ENCODE data around the gene INTS3. TPM values are rescaled to one million over a fixed set of nuclear protein-coding genes. Genes with fewer than 3 reads are reported as not detected.

The INTS3 gene
- polyA plus RNA-seq (2012; ENCODE audit: low read depth, missing spikeins), result 38.6 TPM

GRCh38 chr1:153727463-153728304 is at the start of gene INTS3:
TSS of gene INTS3 (plus strand) at chr1:153728050. CDS start at chr1:153728635, 585 bp downstream.
- peak; percentile 98 for FAIRE-seq
- DNase-seq (ENCODE audit: insufficient read length, low spot score), result peak; percentile 95
- TF ChIP-seq POLR2AphosphoS5 (IDR thresholded peaks at IDR 0.05; ENCODE audit: low read depth, low read length) (peak; percentile 59; the same call in 1 of the 2 replicates), POLR2A (IDR thresholded peaks at IDR 0.05; ENCODE audit: low read depth, low read length) (peak; percentile 79), SPI1 (IDR thresholded peaks at IDR 0.05; ENCODE audit: low read depth, low read length) (no peak; the same call in 1 of the 2 replicates), POU2F2 (IDR thresholded peaks at IDR 0.05; ENCODE audit: low read depth, low read length) (no peak), TAF1 (IDR thresholded peaks at IDR 0.05; ENCODE audit: low read depth, low read length) (peak; percentile 94)

GRCh38 chr1:153678519-153679336 is 49.1 kb upstream of the INTS3 start, which contains the start of gene NPR1:
TSS of gene NPR1 (plus strand) at chr1:153678688. CDS start at chr1:153679109, 421 bp downstream.
- TF ChIP-seq POU2F2 (IDR thresholded peaks at IDR 0.05; ENCODE audit: low read depth, low read length), result no peak
- no peak for TF ChIP-seq TAF1 (IDR thresholded peaks at IDR 0.05; ENCODE audit: low read depth, low read length)
- TF ChIP-seq PAX5 (IDR thresholded peaks at IDR 0.05; ENCODE audit: insufficient read depth, low read length, severe bottlenecking), result no peak
- TF ChIP-seq SPI1 (IDR thresholded peaks at IDR 0.05; ENCODE audit: low read depth, low read length), result no peak
- TF ChIP-seq POLR2AphosphoS5 (IDR thresholded peaks at IDR 0.05; ENCODE audit: low read depth, low read length), result no peak
- no peak for TF ChIP-seq POLR2A (IDR thresholded peaks at IDR 0.05; ENCODE audit: low read depth, low read length)
- FAIRE-seq, result peak; percentile 45

GRCh38 chr1:153679337-153680119 is 48.3 kb upstream of the INTS3 start:
- FAIRE-seq (peak; percentile 84), DNase-seq (ENCODE audit: insufficient read length, low spot score) (no peak)
- TF ChIP-seq TAF1 (IDR thresholded peaks at IDR 0.05; ENCODE audit: low read depth, low read length), result no peak
- TF ChIP-seq PAX5 (IDR thresholded peaks at IDR 0.05; ENCODE audit: insufficient read depth, low read length, severe bottlenecking), result no peak
- no peak for TF ChIP-seq POU2F2 (IDR thresholded peaks at IDR 0.05; ENCODE audit: low read depth, low read length)
- TF ChIP-seq POLR2A (IDR thresholded peaks at IDR 0.05; ENCODE audit: low read depth, low read length), result no peak
- no peak for TF ChIP-seq POLR2AphosphoS5 (IDR thresholded peaks at IDR 0.05; ENCODE audit: low read depth, low read length)
- TF ChIP-seq SPI1 (IDR thresholded peaks at IDR 0.05; ENCODE audit: low read depth, low read length), result no peak

More at GRCh38 chr1:153678519-153679336, 49.1 kb upstream of the INTS3 start, which contains the start of gene NPR1:
- DNase-seq (ENCODE audit: insufficient read length, low spot score), result no peak

GRCh38 chr1:153680120-153680403 is 47.8 kb upstream of the INTS3 start:
- TF ChIP-seq POLR2AphosphoS5 (IDR thresholded peaks at IDR 0.05; ENCODE audit: low read depth, low read length) (no peak), SPI1 (IDR thresholded peaks at IDR 0.05; ENCODE audit: low read depth, low read length) (no peak), TAF1 (IDR thresholded peaks at IDR 0.05; ENCODE audit: low read depth, low read length) (no peak), POU2F2 (IDR thresholded peaks at IDR 0.05; ENCODE audit: low read depth, low read length) (no peak), PAX5 (IDR thresholded peaks at IDR 0.05; ENCODE audit: insufficient read depth, low read length, severe bottlenecking) (no peak), POLR2A (IDR thresholded peaks at IDR 0.05; ENCODE audit: low read depth, low read length) (no peak)
- no peak for FAIRE-seq
- DNase-seq (ENCODE audit: insufficient read length, low spot score), result no peak

- TF ChIP-seq TAF1 (IDR thresholded peaks at IDR 0.05; ENCODE audit: low read depth, low read length) (no peak), POU2F2 (IDR thresholded peaks at IDR 0.05; ENCODE audit: low read depth, low read length) (no peak), PAX5 (IDR thresholded peaks at IDR 0.05; ENCODE audit: insufficient read depth, low read length, severe bottlenecking) (no peak), SPI1 (IDR thresholded peaks at IDR 0.05; ENCODE audit: low read depth, low read length) (no peak), POLR2AphosphoS5 (IDR thresholded peaks at IDR 0.05; ENCODE audit: low read depth, low read length) (no peak), POLR2A (IDR thresholded peaks at IDR 0.05; ENCODE audit: low read depth, low read length) (no peak)
Measured at GRCh38 chr1:153682730-153683129, 45.1 kb upstream of the INTS3 start.

GRCh38 chr1:153683854-153684253 is 44.0 kb upstream of the INTS3 start:
- no peak for TF ChIP-seq POLR2A (IDR thresholded peaks at IDR 0.05; ENCODE audit: low read depth, low read length)
- TF ChIP-seq POU2F2 (IDR thresholded peaks at IDR 0.05; ENCODE audit: low read depth, low read length), result no peak
- TF ChIP-seq SPI1 (IDR thresholded peaks at IDR 0.05; ENCODE audit: low read depth, low read length), result no peak
- TF ChIP-seq PAX5 (IDR thresholded peaks at IDR 0.05; ENCODE audit: insufficient read depth, low read length, severe bottlenecking), result no peak
- no peak for FAIRE-seq
- no peak for DNase-seq (ENCODE audit: insufficient read length, low spot score)

More at GRCh38 chr1:153682730-153683129, 45.1 kb upstream of the INTS3 start:
- FAIRE-seq, result no peak
- no peak for DNase-seq (ENCODE audit: insufficient read length, low spot score)

GRCh38 chr1:153684892-153685291 is 43.0 kb upstream of the INTS3 start:
- no peak for DNase-seq (ENCODE audit: insufficient read length, low spot score)
- TF ChIP-seq TAF1 (IDR thresholded peaks at IDR 0.05; ENCODE audit: low read depth, low read length), result no peak
- no peak for TF ChIP-seq POLR2A (IDR thresholded peaks at IDR 0.05; ENCODE audit: low read depth, low read length)
- no peak for TF ChIP-seq PAX5 (IDR thresholded peaks at IDR 0.05; ENCODE audit: insufficient read depth, low read length, severe bottlenecking)
- no peak for TF ChIP-seq POU2F2 (IDR thresholded peaks at IDR 0.05; ENCODE audit: low read depth, low read length)
- no peak for TF ChIP-seq SPI1 (IDR thresholded peaks at IDR 0.05; ENCODE audit: low read depth, low read length)
- TF ChIP-seq POLR2AphosphoS5 (IDR thresholded peaks at IDR 0.05; ENCODE audit: low read depth, low read length), result no peak
- no peak for FAIRE-seq

- TF ChIP-seq POU2F2 (IDR thresholded peaks at IDR 0.05; ENCODE audit: low read depth, low read length), result no peak
- no peak for TF ChIP-seq TAF1 (IDR thresholded peaks at IDR 0.05; ENCODE audit: low read depth, low read length)
- TF ChIP-seq POLR2A (IDR thresholded peaks at IDR 0.05; ENCODE audit: low read depth, low read length), result no peak
- TF ChIP-seq POLR2AphosphoS5 (IDR thresholded peaks at IDR 0.05; ENCODE audit: low read depth, low read length), result no peak
- no peak for TF ChIP-seq PAX5 (IDR thresholded peaks at IDR 0.05; ENCODE audit: insufficient read depth, low read length, severe bottlenecking)
- no peak for TF ChIP-seq SPI1 (IDR thresholded peaks at IDR 0.05; ENCODE audit: low read depth, low read length)
- DNase-seq (ENCODE audit: insufficient read length, low spot score) (no peak), FAIRE-seq (no peak)
Measured at GRCh38 chr1:153685544-153686340, 42.1 kb upstream of the INTS3 start.

Data from GM12891 (cell line).